Inflammatory macrophage treated with lipopolysaccharide for 1 hour (primary cell): ENCODE measurements around the gene CDC42EP5.

Experiments used
- DNase-seq, 2 donors: peaks; one replicate each; pipeline ENCODE4 v3.0.0-alpha.2; 2020 to 2022

The CDC42EP5 gene

GRCh38 chr19:54424660-54425381 lies 48.3 kb downstream of the CDC42EP5 start:
- no peak for DNase-seq

DNA sequence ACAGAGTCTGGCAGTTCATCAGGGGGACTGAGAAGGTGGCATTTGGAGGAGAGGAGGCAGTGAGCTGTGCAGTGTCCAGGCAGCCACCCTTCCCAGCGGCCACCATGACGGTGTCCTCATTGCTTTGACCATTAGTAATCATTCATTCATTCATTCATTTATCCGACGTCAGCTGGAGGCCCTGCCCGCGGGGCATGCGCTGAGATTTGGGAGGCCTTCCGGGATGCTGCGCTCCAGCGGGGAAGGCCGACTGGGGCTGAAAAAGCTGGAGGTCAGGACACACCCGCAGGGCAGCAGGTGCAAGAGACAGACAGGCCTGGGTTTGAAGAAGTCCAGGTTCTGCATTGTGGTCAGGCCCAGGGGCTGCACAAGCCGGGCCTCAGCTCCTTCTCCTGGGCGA lies 48.9 kb downstream of the CDC42EP5 start:
- no peak for DNase-seq

- DNase-seq, result no peak
These were observed 51.0 kb downstream of the CDC42EP5 start for GRCh38 chr19:54422136-54422535.

DNA sequence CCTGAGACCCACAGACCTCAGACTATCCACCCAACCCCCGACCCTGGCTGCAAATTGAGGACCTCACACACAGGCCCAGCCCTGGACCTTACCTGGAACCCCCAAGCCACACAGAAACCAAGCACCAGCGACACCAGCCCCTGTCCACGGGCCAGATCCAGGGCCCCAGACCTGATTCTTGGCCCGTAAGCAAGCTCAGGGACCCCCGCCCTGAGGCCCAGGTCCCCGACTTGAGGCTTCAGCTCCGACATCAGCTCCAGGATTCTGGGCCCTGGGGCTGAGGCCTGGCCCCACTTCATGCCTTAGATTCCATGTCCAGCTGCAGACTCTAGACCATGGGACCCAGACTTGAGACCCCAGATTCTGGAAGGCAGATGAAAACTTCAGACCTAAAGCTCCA lies 51.6 kb downstream of the CDC42EP5 start:
- no peak for DNase-seq

- DNase-seq, result no peak
These were observed 52.0 kb downstream of the CDC42EP5 start for GRCh38 chr19:54421169-54421516.

DNA sequence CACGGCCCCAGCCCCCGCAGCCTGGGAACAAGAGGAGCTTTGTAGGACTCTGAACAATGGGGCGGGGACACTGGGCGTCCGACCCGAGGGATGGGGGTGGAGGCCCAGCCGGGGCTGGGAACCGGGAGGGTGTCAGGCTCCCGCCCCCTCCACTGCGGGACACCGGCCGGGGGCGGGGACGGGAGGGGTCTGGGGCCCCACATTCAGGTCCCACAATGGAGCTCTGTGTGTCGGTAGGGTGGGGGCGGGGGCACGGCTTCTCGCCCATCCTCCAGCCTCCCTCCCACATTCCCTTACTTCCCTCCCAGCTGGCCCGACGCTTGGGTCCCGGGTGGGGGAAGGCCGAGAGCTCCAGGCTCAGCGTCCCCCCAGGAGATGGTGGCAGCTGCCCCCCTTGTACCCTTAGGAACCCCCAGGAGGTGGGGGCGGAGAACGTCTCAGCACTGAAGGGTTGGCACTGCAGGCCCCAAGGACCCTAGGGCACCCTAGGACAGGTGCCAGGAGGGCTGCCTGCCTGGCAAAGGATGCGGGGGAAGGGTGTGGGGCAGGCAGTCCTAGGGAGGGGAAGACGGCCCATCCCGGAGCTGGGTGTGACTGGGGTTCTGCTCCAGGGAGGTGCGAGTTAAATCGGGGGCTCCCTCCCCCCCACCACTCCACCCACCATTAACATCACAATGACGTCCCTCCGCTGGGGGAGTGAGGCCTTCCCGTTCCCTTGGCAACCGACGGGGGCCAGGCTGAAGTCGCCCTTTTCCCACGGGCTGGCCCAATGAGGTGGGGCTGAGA lies 52.5 kb downstream of the CDC42EP5 start:
- DNase-seq, result no peak

GRCh38 chr19:54420068-54420382 lies 53.1 kb downstream of the CDC42EP5 start:
- no peak for DNase-seq

GRCh38 chr19:54418930-54419800 lies 53.9 kb downstream of the CDC42EP5 start:
- DNase-seq, result no peak

DNA sequence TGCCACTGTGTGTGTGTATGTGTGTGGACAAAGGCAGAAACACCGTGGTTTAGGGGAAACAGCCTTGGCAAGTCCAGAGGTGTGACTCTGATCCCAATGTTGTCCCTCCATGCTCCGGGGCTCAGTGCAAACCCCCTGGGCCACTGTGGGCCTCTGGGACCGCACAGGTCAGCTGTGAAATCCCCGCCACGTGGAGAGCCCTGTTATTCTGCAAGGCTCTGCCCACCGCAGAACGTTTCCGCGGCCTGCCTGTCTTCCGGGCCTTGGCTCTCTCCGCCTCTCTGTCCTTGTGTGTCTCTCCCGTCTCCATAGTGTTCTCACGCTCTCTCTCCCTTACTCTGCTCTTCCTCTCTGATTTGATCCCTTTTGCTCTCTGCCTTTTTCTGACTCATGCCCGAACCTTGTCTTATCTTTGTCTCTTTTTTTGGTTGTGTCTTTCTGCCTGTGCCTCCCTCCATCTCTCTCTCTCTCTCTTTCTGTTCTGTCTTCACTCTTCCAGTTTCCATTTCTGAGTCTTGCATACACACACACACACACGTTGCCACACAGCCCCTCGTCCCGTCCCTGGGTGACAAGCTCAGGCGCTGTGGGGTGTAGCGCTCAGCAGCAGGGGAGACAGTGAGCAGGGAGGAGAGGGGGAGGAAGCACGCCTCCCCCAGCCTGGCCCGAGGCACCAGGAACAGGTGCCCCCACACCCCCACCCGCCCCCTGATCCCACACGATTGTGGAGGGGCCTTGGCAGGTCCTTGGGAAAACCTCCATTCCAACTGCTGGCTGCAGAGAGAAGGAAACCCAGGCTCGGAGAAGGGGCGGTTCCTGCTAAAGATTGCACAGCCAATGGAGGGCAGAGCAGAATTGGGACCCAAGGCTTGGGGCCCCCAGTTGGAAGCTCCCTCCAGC lies 54.8 kb downstream of the CDC42EP5 start:
- DNase-seq, result peak; percentile 9 to 11

GRCh38 chr19:54416695-54417491 lies 56.2 kb downstream of the CDC42EP5 start:
- DNase-seq, result no peak

GRCh38 chr19:54415901-54416673 lies 57.0 kb downstream of the CDC42EP5 start:
- no peak for DNase-seq

DNA sequence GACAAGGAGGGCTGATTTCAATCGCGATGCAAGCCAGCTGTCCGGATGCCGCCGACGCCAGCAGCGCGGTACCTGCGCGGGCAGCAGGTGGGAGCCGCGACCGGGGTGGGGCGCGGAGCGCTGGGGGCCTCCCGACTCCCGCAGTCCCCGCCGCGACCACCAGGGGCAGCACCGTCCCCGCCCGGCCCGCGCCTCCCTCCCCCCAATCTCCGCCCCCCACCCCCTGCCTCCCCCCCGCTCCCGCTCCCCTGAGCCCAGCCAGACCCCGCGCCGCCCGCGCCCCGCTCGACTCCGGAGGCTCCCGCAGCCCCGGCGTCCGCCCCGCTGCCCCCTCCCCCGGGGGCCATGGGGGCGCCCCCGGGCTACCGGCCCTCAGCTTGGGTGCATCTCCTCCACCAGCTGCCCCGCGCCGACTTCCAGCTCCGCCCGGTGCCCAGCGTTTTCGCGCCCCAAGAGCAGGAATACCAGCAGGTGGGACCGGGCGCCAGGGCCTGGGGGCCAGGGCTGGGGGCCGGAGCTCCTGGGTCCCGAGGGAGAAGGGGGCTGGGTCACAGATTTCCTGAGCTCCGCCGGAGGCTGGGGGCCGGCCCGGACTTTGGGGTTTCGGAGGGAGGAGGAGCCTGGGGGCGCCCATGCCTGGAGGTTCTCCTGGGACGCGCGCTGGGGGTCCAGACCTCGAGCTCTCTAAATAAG lies 57.7 kb downstream of the CDC42EP5 start, which contains the start of gene TTYH1:
Gene TTYH1, plus strand, starts transcription at position 257 of the 693 bp plus-strand sequence. Its CDS starts 89 bp downstream, at position 346.
- DNase-seq, result no peak
